HCT116 (cell line): Measurements from ENCODE around the gene TRPM6. TPM values are rescaled to one million over a fixed set of nuclear protein-coding genes. Genes with fewer than 3 reads are reported as not detected.

ENCODE experiments used
- ATAC-seq: fragments of 200-7000 bp; cut with Tn5 transposase; 2 replicates; pipeline ENCODE4 v1.9.1; 2020; ENCODE audit warnings: mild to moderate bottlenecking, moderate library complexity
- BruUV-seq: library from RNA; stranded (reverse); fragments of 400-500 nt; replicated peaks from 2 replicates; lab custom pipeline; 2021; lab: Mats Ljungman, UMichigan
- CTCF ChIA-PET: fragments of 300-600 bp; sonication (Branson Sonifier 250); formaldehyde crosslinking; loops from one replicate; lab custom pipeline; 2021; ENCODE audit warnings: antibody characterized with exemption; lab: Charles Lee
- POLR2A ChIA-PET: fragments of 300-600, 350-600 bp; sonication (Branson Sonifier 250); formaldehyde crosslinking; loops from one replicate; lab custom pipeline; 2021; ENCODE audit warnings: antibody characterized with exemption; lab: Charles Lee
- RAD21 ChIA-PET, 2 experiments: fragments of 300-600 bp; sonication (Branson Sonifier 250); formaldehyde crosslinking; loops; one replicate each; lab custom pipeline; 2023; ENCODE audit warnings: low total read pairs in 2 of 2; ENCODE audit not compliant: uncharacterized antibody in 2 of 2, unreplicated experiment in 2 of 2, low non-redundant PET in 1 of 2; lab: Charles Lee
- DNase-seq: peaks from one replicate; pipeline ENCODE4 v3.0.0-alpha.2; 2010; ENCODE audit warnings: low read depth, low spot score
- H2AFZ ChIP-seq: fragments of 200-600 bp; shearing (Covaris generic), sonication (generic); 2 replicates; pipeline ENCODE4 v1.6.1; 2017; ENCODE audit warnings: low read depth, mixed run types, mixed read lengths, antibody characterized with exemption, low read length; ENCODE audit not compliant: poor library complexity, severe bottlenecking
- H3K27ac ChIP-seq: 2 replicates; pipeline ENCODE4 v1.5.1; 2012; ENCODE audit warnings: low read depth, low read length
- H3K27me3 ChIP-seq: fragments of 200-600 bp; sonication (generic); 2 replicates; pipeline ENCODE4 v1.6.1; 2016; ENCODE audit warnings: mixed run types, low read length, mixed read lengths; ENCODE audit not compliant: insufficient read depth
- H3K36me3 ChIP-seq, 2 experiments: fragments of 200-500 bp in 1 of 2; fragments of 200-600 bp in 1 of 2; sonication (Bioruptor generic) in 1 of 2; sonication (generic) in 1 of 2; 2 replicates each; pipeline versions ENCODE4 v1.5.1 to v1.6.1; 2014 to 2016; ENCODE audit warnings: low read length in 2 of 2, inconsistent platforms in 1 of 2, mixed read lengths in 1 of 2, mixed run types in 1 of 2; ENCODE audit not compliant: insufficient read depth in 2 of 2, control insufficient read depth in 1 of 2
- H3K4me1 ChIP-seq, 2 experiments: fragments of 200-600 bp in 1 of 2; sonication (generic) in 1 of 2; 2 replicates each; pipeline versions ENCODE4 v1.5.1 to v1.6.1; 2012 to 2017; ENCODE audit warnings: low read length in 2 of 2, inconsistent platforms in 1 of 2, mild to moderate bottlenecking in 1 of 2, mixed read lengths in 1 of 2, mixed run types in 1 of 2, moderate library complexity in 1 of 2; ENCODE audit not compliant: insufficient read depth in 2 of 2, control insufficient read depth in 1 of 2
- H3K4me2 ChIP-seq: fragments of 200-600 bp; sonication (generic); 2 replicates; pipeline ENCODE4 v1.6.1; 2017; ENCODE audit warnings: mixed run types, low read length, mixed read lengths
- H3K4me3 ChIP-seq, 2 experiments: fragments of 200-600 bp in 1 of 2; sonication (generic) in 1 of 2; replicated peaks in 1 of 2; 2 replicates each; pipeline ENCODE4 v1.5.1; 2011 to 2016; ENCODE audit warnings: low read length in 2 of 2, control low read depth in 1 of 2, low read depth in 1 of 2, mild to moderate bottlenecking in 1 of 2, mixed read lengths in 1 of 2, mixed run types in 1 of 2
- H3K79me2 ChIP-seq: fragments of 200-600 bp; sonication (generic); 2 replicates; pipeline ENCODE4 v1.6.1; 2017; ENCODE audit warnings: mild to moderate bottlenecking, mixed run types, low read length, moderate library complexity, mixed read lengths; ENCODE audit not compliant: insufficient read depth
- H3K9ac ChIP-seq: fragments of 200-600 bp; sonication (generic); 2 replicates; pipeline ENCODE4 v1.6.1; 2016; ENCODE audit warnings: low read length, mixed read lengths
- H3K9me2 ChIP-seq: fragments of 200-600 bp; sonication (generic), shearing (Covaris generic); 2 replicates; pipeline ENCODE4 v1.6.1; 2017; ENCODE audit warnings: mixed run types, mild to moderate bottlenecking, moderate library complexity; ENCODE audit not compliant: insufficient read depth
- H3K9me3 ChIP-seq, 2 experiments: fragments of 200-500 bp in 1 of 2; fragments of 200-600 bp in 1 of 2; sonication (Bioruptor generic) in 1 of 2; sonication (generic) in 1 of 2; 2 replicates each; pipeline ENCODE4 v1.6.1; 2014 to 2017; ENCODE audit warnings: low read length in 2 of 2, mixed read lengths in 2 of 2, inconsistent platforms in 1 of 2, low read depth in 1 of 2, mild to moderate bottlenecking in 1 of 2, mixed run types in 1 of 2, moderate library complexity in 1 of 2; ENCODE audit not compliant: control insufficient read depth in 1 of 2, insufficient read depth in 1 of 2
- H4K20me1 ChIP-seq: fragments of 200-600 bp; sonication (generic), shearing (Covaris generic); 2 replicates; pipeline ENCODE4 v1.6.1; 2017; ENCODE audit warnings: mixed run types, mild to moderate bottlenecking, moderate library complexity; ENCODE audit not compliant: insufficient read depth
- EGR1 ChIP-seq: IDR thresholded peaks from 2 replicates; pipeline ENCODE4 v1.6.1; 2012; ENCODE audit warnings: low read depth
- ELF1 ChIP-seq: IDR thresholded peaks from 2 replicates; pipeline ENCODE4 v1.6.1; 2012; ENCODE audit warnings: low read depth, borderline replicate concordance
- EZH2phosphoT487 ChIP-seq: fragments of 200-600 bp; IDR thresholded peaks from 2 replicates; pipeline ENCODE4 v1.6.1; 2018; ENCODE audit warnings: antibody characterized with exemption, borderline replicate concordance
- FOSL1 ChIP-seq: IDR thresholded peaks from 2 replicates; pipeline ENCODE4 v1.6.1; 2012; ENCODE audit warnings: low read depth
- JUND ChIP-seq: IDR thresholded peaks from 2 replicates; pipeline ENCODE4 v1.6.1; 2012
- POLR2A ChIP-seq: IDR thresholded peaks from 2 replicates; pipeline ENCODE4 v1.7.0; 2011; ENCODE audit warnings: borderline replicate concordance; ENCODE audit not compliant: insufficient read depth, insufficient read length; ENCODE audit errors: extremely low read depth
- RAD21 ChIP-seq: IDR thresholded peaks from 2 replicates; pipeline ENCODE4 v1.6.1; 2012; ENCODE audit warnings: low read depth, mild to moderate bottlenecking
- SIN3A ChIP-seq: IDR thresholded peaks from 2 replicates; pipeline ENCODE4 v1.6.1; 2012; ENCODE audit warnings: low read depth
- TCF7L2 ChIP-seq: IDR thresholded peaks from 2 replicates; pipeline ENCODE4 v1.7.0; 2011; ENCODE audit warnings: borderline replicate concordance, inconsistent platforms; ENCODE audit not compliant: insufficient read depth, insufficient read length; ENCODE audit errors: extremely low read depth
- YY1 ChIP-seq: IDR thresholded peaks from 2 replicates; pipeline ENCODE4 v1.6.1; 2011; ENCODE audit warnings: low read length, low read depth, moderate library complexity, mild to moderate bottlenecking; ENCODE audit not compliant: insufficient replicate concordance; ENCODE audit errors: extremely low read depth
- ZNF274 ChIP-seq: fragments of 200-500 bp; sonication (Bioruptor generic); IDR thresholded peaks from 2 replicates; pipeline ENCODE4 v1.6.1; 2014; ENCODE audit warnings: mild to moderate bottlenecking, low read depth, low read length, inconsistent platforms
- intact Hi-C: fragments of 100-400 bp; cut with micrococcal nuclease; formaldehyde crosslinking; loops from 2 replicates; pipeline ENCODE4 v1.10.0; 2022
- total RNA-seq: library from RNA; stranded (reverse); gene quantifications from one replicate; pipeline ENCODE4 v1.2.1, GENCODE V29; 2021; ENCODE audit not compliant: unreplicated experiment
- TF ChIP-seq, protein P1 (sequence below), 3 experiments: fragments of 200-600 bp in 1 of 3; sonication (generic) in 1 of 3; IDR thresholded peaks in 2 of 3; conservative IDR thresholded peaks in 1 of 3; 2 replicates each; pipeline ENCODE4 v1.5.1; 2012 to 2017; ENCODE audit warnings: low read depth in 2 of 3, low read length in 2 of 3, antibody characterized with exemption in 1 of 3, borderline replicate concordance in 1 of 3, control low read depth in 1 of 3, mild to moderate bottlenecking in 1 of 3, mixed read lengths in 1 of 3, mixed run types in 1 of 3, moderate library complexity in 1 of 3; ENCODE audit not compliant: insufficient read depth in 1 of 3
- TF ChIP-seq, protein P2 (sequence below): IDR thresholded peaks from 2 replicates; pipeline ENCODE4 v1.6.1; 2012; ENCODE audit warnings: low read depth
- TF ChIP-seq, protein P3 (sequence below): IDR thresholded peaks from 2 replicates; pipeline ENCODE4 v1.6.1; 2012

Gene TRPM6
- total RNA-seq, 1 experiment from 2014 or later, result 0.44 TPM

DNA sequence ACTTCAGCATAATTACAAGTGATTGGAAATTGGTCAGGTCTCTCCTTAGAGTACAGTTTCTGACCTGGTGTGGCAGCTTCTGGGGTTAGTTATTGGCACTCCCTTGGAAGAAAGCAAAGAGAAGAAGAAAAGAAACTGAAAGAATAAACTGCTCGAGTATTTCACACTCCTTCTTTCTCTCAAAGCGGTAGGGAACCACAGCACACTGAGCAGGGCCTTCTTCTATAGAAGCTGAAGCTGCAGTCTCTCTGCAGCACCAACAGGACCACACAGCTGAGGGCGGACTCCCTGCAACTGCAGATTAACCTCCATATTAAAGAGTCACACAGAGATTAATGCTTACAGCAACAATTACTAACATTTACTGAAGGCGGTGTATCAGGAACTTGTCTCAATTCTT is 152.0 kb downstream of the TRPM6 start:
- ChIA-PET RAD21 (no interaction called here), POLR2A (no interaction called here), CTCF (no interaction called here)
- BruUV-seq, result no TSS peak
- H3K9me3 ChIP-seq, result no peaks in the 10 kb centered on the region
- no peak overlapping the region for H3K27ac ChIP-seq
- H2AFZ ChIP-seq, result no peak overlapping the region
- H3K27me3 ChIP-seq, result no peaks in the 10 kb centered on the region
- TF ChIP-seq ZNF274 (no peak), YY1 (no peak), EGR1 (no peak), TCF7L2 (no peak), JUND (no peak), RAD21 (no peak), ELF1 (no peak), FOSL1 (no peak), EZH2phosphoT487 (no peak), POLR2A (no peak), SIN3A (no peak)
- TF ChIP-seq, protein P1, sequence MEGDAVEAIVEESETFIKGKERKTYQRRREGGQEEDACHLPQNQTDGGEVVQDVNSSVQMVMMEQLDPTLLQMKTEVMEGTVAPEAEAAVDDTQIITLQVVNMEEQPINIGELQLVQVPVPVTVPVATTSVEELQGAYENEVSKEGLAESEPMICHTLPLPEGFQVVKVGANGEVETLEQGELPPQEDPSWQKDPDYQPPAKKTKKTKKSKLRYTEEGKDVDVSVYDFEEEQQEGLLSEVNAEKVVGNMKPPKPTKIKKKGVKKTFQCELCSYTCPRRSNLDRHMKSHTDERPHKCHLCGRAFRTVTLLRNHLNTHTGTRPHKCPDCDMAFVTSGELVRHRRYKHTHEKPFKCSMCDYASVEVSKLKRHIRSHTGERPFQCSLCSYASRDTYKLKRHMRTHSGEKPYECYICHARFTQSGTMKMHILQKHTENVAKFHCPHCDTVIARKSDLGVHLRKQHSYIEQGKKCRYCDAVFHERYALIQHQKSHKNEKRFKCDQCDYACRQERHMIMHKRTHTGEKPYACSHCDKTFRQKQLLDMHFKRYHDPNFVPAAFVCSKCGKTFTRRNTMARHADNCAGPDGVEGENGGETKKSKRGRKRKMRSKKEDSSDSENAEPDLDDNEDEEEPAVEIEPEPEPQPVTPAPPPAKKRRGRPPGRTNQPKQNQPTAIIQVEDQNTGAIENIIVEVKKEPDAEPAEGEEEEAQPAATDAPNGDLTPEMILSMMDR (IDR thresholded peaks at IDR 0.05 in 2 of 3, conservative IDR thresholded peaks at IDR 0.05 in 1 of 3; ENCODE audit: borderline replicate concordance in 1 of 3, insufficient read depth in 1 of 3, low read depth in 2 of 3, low read length in 2 of 3), result no peak
- TF ChIP-seq, protein P2, sequence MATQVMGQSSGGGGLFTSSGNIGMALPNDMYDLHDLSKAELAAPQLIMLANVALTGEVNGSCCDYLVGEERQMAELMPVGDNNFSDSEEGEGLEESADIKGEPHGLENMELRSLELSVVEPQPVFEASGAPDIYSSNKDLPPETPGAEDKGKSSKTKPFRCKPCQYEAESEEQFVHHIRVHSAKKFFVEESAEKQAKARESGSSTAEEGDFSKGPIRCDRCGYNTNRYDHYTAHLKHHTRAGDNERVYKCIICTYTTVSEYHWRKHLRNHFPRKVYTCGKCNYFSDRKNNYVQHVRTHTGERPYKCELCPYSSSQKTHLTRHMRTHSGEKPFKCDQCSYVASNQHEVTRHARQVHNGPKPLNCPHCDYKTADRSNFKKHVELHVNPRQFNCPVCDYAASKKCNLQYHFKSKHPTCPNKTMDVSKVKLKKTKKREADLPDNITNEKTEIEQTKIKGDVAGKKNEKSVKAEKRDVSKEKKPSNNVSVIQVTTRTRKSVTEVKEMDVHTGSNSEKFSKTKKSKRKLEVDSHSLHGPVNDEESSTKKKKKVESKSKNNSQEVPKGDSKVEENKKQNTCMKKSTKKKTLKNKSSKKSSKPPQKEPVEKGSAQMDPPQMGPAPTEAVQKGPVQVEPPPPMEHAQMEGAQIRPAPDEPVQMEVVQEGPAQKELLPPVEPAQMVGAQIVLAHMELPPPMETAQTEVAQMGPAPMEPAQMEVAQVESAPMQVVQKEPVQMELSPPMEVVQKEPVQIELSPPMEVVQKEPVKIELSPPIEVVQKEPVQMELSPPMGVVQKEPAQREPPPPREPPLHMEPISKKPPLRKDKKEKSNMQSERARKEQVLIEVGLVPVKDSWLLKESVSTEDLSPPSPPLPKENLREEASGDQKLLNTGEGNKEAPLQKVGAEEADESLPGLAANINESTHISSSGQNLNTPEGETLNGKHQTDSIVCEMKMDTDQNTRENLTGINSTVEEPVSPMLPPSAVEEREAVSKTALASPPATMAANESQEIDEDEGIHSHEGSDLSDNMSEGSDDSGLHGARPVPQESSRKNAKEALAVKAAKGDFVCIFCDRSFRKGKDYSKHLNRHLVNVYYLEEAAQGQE, result no peak
- TF ChIP-seq, protein P3, sequence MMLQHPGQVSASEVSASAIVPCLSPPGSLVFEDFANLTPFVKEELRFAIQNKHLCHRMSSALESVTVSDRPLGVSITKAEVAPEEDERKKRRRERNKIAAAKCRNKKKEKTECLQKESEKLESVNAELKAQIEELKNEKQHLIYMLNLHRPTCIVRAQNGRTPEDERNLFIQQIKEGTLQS, result no peak
- H3K4me3 ChIP-seq, result no peak overlapping the region
- intact Hi-C loops, result no loop called here
- H3K9me2 ChIP-seq, result no peaks in the 10 kb centered on the region
- no peaks in the 10 kb centered on the region for H3K4me1 ChIP-seq
- H3K79me2 ChIP-seq, result no peaks in the 10 kb centered on the region
- no peak overlapping the region for H3K4me2 ChIP-seq
- no peak overlapping the region for H3K9ac ChIP-seq
- no peak for ATAC-seq
- no peaks in the 10 kb centered on the region for H3K36me3 ChIP-seq
- DNase-seq, result no peak
- no peaks in the 10 kb centered on the region for H4K20me1 ChIP-seq
